GM19035 (cell line): ENCODE measurements around the gene RIPOR2.
"Not testable (repeated sequence)": the region's sequence is repeated elsewhere in the genome, so short reads cannot be mapped to it uniquely, and the experiment has no call there.

Experiments used
- ATAC-seq: cut with Tn5 transposase; IDR thresholded peaks from one replicate; pipeline ENCODE4 v1.9.1; 2021; ENCODE audit not compliant: unreplicated experiment

Gene RIPOR2

DNA sequence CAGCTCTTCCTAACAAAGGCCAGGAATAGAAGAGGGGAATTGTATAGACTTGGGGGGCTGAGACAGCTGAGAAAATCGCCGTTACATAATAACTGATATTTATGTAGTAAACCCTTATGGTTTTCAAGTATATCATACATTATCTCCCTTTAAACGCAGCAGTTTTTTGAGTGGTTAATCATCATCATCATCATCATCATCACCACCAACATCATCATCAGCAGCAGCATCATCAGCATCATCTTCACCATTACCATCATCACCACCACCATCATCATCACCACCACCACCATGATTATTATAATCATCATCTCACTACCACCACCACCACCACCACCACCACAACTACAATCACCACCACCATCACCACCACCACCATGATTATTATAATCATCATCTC, 9.1 kb downstream of the RIPOR2 start:
- ATAC-seq: not testable (repeated sequence)

DNA sequence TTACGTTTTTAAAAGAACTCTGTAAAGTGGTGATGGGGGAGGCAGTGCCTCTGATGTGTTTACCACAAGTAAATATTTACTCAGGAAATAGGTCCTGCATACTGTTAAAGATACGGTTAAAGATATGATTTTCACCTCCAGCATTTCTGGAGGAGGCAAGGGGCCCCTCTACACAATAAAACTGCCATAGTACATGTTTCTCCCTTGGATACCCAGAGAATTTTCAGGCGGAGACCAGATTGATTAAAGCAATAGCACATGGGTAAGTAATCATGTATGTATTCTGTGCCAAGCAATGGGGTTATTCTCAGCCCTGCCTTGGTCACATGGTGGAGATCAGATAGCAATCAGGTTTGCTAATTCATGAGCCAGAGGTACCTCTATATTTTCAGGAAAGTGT, 9.6 kb downstream of the RIPOR2 start:
- ATAC-seq: no peak

DNA sequence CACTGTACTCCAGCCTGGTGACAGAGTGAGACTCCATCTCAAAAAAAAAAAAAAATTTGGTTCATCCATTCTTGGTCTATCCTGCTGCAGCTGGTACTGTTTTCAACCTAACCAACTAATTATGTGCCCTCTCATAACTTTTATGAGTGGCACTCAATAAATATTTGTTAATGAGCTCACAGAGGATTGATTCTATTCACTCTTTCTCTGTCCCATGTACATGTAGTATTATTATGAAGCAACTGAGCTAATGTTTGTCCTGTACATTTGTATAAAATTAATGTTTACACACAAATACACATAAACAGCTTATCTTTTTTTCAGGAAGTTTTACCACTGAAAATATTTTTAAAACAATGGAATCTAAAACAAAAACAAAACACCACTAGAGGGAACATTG, 10.1 kb downstream of the RIPOR2 start:
- ATAC-seq: no peak

DNA sequence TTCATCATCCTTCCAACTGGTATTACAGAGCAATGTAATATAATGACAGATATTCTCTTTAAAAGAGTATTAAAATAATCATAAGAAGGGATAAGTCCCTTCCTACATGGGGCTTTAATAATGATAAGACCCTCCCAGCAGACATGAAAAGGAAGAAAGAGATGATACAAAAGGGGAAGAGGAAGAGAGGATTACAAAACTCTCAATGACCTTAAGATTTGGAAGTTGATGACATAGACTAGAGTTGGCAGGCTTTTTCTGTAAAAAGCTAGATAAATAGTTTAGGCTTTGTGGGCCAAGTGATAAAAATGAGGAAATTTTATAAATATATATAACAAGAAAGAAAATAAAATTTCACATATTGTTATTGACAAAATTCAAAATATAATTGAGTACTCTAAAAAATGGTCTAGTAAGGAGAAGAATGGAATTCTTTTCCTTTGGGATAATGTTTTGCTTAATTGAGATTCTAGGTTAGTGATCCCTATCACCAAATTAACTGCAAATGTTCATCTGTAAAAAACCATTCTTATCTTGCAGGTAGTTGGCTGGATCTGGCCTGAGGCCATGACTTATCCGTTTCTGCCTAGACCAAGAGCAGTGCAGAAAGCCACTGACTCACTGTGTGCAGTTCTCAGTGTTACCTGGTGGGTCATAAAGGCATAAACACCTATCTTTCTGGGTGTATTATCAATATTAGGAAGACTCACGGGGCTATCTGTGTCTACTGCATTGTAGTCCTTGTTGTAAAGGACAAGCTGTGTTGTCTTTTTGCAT, 11.0 kb downstream of the RIPOR2 start:
- ATAC-seq: no peak

DNA sequence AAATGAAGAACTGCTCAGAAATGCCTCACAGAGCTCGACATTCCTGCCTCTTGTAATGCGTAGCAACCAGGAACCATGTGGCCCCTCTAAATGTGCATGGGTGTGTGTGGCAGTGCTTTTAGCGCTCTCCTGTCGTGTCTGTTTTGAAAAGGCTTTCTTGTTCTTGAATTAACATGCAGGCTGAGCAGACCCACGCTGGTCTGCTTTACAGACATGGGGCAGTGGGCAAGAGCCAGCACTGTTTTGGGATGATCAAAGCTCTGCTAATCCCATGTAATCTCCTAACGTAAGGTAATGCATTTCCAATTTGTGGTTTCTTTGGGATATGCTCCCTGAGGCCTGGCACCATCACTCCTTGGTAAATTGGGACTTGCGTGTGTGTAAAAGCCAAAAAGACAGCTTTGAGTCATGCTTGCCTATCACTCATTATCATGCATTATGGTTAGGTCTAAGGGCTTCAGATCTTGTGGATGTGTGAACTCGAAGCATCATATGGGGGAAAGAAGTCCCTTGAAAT, 11.8 kb downstream of the RIPOR2 start:
- no peak for ATAC-seq

DNA sequence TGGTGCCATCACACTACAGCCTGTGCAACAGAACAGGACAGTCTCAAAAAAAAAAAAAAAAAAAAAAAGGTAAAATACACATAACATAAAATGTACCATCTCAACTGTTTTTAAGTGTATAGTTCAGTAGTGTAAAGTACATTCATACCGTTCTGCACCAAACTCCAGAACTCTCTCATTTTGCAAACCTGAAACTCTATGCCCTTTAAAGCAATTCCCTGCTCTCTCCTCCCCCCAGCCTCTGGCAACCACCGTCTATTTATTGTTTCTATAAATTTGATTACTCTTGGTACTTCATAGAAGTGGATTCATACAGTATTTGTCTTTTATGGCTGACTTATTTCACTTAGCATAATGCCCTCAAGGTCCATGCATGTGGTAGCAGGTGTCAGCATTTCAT, 12.9 kb downstream of the RIPOR2 start:
- ATAC-seq: no peak

DNA sequence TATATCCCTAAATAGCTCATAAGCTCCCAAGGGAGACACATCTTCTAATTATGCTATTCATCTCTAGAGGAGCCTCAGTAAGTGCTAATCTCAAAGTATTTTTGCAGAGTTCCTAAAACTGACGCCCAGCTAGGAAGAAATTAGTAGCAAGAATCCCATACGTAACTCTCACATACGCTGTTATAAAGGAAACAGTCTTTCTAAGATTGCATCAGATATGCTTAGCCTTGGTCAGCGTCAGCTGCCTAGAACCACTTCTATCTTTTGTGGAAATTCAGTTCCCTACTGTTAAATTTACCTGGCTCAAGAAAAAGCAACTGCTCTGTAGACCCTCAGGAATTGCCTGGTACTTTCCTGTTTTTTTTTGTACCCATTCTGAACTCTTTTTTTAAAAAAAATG, 13.6 kb downstream of the RIPOR2 start:
- ATAC-seq: no peak

DNA sequence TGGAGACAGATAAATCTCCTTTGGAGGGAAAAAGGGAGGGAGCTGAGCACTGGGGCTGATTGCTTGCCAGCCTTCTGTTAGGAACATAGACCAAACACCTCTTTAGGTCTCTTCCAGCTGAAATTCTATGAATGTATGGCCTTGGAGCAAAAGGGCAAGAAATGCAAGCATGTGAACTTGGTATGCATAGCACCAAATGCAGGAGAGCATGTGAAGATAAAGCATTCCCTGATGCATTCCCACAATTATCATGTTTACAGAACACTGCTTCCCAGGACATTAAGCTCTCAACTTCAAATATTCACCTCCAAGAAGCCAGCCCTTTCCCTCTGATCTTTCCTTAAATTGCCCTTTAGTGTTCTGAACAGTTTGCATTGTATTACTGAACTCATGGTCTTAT, 15.6 kb downstream of the RIPOR2 start:
- no peak for ATAC-seq

DNA sequence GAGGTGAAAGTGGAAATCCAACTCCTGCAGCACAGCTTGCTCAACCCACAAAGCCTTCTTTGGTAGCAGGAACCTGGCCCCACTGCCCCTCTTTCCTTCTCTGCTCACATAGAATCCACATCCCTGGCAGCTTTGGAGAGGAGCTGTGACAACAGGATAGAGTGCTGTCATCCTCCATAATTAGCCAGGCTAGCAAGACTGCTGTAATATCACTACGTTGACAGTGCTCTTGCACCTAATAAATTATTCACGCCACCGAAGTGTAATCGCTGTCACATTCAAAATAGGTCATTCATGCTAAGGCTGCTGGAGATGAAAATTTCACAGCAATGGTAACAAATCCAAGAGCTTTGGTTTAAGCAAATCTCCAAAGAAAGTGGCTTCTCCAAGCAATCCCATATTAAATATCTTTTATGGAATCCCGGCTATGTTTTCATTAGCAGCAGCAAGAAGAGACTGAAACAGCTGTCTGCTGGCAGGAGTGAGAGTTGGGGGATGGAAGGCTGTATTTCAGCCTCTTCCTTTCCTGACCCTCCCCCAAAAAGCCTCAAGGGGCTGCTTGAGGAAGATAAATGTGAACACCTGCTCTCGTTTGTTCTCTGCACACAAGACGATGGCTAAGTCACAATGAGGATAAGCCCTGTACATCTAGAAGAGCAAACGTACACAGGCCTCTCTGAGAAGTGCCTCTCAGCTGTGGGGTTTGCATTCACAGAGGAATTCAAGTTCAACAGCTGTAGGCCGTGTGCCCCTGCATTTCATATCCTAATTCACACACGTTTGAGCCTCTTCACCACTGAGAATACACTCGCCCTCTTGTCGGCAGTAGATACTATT, 16.5 kb downstream of the RIPOR2 start:
- ATAC-seq: no peak

DNA sequence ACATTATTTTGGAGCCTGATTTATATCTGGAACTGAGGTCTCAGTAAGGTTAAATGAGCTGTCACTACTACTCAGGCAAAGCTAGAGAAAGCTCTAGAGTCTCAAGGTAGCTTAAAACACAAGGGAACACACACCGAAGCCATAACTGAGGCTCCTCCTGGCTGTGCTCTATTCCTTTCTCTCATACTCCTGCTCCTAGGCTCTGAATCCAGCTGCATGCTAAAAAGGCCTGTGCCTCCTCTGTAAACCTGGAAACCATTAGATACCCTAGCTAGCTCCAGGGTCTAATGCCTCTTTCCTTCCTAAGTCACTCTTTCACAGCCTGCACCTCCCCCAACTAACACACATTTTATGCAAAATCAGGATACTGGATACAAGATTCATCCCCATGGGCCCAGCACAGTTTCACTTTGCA, 17.1 kb downstream of the RIPOR2 start:
- ATAC-seq: no peak

DNA sequence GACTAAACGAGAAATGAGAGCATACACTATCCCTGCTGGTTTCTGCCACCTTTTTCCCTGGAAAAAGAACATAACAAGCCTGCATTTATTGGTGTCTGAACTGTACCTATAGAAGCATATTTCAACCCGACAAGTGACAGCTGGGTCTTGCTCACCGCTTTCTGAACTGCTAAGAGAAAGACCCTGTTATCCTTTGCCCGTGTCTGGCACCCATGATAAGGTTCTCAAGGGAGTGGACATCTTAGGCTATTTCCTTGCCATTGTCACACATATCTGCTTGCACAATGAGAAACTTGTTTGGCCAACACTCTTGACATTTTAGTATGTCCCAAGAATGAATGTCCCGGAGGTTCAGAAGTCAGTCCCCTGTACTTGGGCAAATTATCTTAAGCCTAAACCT, 19.3 kb downstream of the RIPOR2 start:
- no peak for ATAC-seq

DNA sequence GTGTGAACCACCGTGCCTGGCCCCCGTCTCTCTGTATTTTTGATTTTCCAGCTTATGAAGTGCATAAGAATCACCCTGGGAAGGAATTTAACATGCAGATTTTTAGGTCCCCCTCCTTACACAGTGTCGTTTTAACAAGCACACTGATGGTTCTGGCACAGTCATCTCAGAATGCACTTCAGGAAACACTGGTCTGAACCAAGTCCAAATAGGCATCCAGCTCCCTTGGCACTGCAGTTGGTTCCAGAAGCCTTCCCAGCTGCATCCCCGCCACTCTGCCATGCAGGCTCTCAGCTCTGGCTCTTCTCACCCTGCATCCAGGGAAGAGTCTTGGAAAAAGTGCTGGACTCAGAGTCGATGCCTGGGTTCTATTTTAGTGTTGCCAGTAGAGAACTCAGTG, 20.1 kb downstream of the RIPOR2 start:
- no peak for ATAC-seq

DNA sequence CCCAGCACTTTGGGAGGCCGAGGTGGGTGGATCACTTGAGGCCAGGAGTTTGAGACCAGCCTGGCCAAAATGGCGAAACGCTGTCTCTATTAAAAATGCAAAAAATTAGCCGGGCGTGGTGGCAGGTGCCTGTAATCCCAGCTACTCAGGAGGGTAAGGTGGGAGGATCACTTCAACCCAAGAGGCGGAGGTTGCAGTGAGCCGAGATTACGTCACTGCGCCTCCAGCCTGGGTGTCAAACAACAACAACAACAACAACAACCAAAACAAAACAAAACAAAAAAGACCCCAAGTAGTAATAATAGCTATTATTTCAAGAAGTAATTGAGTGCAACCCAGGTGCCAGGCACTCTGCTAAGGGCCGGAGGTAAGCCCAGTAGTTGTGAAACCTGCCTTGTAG, 21.7 kb downstream of the RIPOR2 start:
- ATAC-seq: not testable (repeated sequence)

DNA sequence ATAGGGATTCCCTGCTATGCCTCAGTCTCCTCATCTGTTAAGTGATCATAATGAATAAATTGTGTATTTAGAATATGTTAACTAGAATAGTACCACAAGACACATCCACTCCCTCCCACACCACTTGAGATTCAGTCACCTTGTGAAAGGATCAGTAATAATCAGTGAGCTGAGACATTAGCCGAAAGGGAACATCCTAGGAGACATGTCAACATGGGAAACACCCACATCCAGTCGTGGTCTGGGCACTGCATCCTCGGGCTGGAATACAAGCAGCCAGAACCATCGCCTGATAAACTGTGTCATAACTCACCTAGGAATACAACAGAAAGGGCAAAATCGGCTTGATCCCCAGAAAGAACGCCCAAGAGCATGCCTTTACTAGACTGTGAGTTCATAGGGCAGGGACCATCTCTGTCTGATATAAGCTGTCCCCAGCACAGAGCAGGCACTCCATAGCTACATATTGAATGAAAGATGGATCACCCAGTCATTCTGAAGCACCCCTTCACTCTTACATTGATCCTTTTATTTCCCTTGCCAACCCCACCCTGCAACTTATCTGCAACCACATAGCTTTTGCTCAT, 23.9 kb downstream of the RIPOR2 start:
- ATAC-seq: no peak

DNA sequence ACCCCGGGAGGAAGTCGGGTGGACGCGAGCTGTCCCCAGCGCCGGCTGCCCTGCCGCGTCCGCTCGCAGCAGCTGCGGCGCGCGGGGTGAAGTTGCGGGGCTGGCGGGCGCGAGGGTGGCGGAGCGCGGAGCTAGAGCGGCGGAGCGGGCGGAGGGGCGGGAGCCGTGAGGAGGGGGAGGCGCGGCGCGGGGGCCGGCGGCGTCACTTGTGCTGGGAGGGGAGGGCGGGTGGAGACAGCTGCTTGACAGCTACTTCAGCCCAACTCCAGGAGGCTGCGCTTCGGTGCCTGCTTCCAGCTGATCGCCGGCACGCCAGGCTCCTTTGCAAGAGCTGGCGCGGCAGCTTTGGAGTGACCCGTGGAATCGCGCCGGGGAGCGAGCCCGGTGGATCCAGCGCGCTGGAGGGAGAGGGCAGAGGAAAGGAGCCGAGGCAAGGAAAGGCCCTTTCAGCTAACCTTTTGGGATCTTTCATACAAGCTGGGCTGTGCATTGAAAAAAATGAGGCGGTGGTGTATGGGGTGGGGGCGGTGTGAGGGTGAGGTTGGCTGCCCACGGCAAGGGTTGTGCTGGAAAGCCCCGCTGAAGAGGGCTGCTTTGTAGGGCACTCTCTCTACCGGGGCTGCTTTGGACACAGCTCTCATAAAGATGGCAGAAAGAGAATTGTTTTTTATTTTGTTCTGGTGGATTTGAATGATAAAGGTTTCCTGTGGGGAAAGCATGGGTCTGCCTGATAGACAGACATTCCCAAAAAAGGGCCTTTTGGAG, 24.6 kb downstream of the RIPOR2 start:
- ATAC-seq: peak; percentile 12

DNA sequence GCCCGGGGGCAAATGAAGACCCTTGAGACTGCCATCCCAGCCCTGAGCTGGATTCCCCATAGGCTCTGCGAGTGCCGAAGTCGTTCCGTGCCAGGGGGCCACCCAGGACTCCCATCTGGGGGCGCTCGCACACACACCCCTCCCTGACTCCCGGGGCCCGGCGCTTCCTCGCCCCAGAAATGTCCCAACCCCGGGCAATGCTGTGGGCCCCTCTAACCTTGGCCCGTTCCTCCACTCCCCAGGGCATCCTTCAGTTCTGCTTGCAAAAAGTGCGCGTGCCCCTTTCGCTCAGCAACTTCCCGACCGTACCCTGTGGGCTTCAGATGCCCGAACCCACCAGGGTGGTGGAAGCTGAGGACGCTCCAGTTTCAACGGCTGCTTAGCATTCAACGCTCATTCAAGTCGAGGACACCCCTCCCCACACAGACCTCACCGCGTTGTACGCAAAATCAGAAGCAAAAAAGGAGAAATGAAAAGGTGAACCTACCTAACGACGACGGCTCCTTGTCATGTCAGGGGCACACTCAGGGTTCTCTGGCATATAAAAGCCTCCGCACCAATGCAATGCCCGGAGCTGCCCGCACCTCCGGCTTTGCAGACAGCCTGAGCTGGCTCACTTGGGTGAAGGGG, 25.3 kb downstream of the RIPOR2 start:
- peak; percentile 62 for ATAC-seq

DNA sequence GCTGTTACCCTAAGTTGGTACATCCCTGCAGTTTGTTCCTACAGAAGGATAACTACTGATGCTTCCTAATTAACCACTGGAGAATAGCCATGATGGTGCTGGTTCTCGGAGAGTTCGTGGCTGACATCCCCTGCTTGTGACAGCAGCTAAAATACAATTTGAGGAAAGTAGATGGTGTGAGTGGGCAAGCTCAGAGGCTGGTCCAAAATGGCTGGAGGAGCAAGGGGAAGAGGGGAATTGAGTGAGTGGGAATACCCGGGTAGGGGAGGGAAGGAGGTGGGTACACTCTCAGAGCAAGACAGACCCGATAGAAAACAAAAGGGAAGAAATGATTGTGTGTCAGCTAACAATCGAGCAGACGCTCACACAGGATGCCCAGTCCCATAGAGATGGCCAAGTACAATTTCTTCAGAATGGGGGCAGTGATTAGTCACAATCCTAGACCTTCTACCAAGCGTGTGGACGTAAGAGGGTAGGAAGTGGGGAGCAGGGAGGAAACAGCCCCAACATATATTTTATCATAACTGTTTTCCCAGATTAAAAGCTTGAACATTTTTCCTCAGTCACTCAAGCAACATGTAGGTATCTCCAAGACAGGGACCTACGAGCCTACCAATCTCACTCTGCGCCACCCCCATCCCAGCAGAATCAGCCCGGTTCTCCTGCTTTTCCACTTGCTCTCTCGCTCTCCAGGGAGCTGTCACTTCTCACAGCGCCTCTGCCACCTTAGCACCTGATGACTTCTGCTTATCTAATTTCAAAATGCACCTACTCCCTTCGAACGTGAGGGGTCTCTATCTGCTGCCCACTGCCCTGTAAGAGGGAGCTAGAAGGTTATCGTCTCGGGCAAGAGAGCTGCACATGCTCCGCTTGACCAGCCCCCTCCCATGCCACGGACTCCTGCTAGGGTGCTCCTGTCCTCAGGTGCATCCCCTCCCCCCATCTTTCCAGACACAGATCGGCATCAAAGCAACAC, 26.2 kb downstream of the RIPOR2 start:
- no peak for ATAC-seq

DNA sequence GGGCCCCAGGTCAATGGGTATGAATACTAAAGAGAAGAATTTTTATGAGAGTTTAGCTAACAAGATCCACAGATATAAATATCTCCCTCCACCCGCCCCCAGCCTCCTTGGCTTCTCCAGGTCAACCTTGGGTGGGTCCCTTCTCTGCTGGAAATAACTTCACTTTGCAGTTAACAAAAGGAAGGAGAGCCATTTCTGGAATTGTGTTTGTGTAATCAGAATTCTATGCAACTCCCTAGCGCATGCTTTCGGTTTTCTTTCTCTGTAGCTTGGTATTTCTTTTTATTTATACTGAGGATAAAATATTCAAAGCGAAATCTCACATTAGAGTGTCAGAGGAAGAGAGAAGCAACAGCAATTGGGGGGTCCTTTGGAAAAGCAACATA, 27.1 kb downstream of the RIPOR2 start:
- no peak for ATAC-seq

DNA sequence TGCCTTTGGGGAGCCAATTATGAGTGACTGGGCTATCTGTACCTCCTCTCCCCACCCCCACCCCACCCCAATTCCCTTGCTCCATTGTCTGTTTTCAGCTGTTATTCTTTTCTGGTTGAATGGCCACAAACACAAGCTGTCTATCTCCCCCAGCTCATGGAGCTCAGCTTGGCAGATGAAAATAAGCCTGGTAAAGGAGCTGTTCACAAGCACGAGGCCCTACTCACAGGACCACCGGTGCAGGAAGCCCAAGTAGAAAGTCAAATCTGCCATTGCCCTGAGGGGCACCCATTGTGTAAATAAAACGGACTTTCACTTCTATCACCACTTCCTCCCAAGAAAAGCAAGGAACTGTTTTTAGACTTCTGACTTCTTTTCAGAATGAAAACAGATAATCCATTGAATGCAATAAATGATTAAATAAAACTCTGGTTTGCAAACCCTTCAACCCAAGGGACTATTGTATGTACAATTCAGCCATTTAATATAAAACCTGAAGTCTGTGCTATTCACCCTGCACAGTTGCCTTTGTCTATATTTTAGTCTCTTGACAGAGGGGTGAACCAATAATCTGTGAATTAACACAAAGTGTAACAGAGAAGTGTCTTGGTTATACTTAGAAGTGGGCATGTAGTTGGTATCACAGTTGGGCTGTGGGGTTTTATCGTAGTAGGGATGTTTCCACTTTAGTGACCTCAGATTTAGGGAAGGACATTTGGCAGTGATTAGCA, 27.7 kb downstream of the RIPOR2 start:
- no peak for ATAC-seq
